Measurements from ENCODE around the gene RILPL1.
"Not testable (repeated sequence)": the region's sequence is repeated elsewhere in the genome, so short reads cannot be mapped to it uniquely, and the experiment has no call there.

Gene RILPL1

DNA sequence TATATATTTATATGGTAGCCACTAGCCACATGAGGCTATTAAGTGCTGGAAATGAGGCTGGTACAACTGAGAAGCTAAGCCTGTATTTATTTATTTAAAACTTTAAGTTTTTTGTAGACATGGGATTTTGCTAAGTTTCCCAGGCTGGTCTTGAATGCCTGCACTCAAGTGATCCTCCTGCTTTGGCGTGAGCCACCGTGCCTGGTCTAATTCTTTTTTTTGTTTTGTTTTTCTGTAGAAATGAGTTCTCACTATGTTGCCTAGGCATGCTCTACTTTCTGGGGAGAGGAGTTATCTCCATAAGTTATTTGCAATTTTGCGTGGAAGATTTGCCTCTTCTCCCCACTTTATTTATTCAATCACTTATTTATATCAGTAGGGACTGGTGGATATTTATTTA is 80.4 kb downstream of the RILPL1 start:
- TF ChIP-seq, protein P1, sequence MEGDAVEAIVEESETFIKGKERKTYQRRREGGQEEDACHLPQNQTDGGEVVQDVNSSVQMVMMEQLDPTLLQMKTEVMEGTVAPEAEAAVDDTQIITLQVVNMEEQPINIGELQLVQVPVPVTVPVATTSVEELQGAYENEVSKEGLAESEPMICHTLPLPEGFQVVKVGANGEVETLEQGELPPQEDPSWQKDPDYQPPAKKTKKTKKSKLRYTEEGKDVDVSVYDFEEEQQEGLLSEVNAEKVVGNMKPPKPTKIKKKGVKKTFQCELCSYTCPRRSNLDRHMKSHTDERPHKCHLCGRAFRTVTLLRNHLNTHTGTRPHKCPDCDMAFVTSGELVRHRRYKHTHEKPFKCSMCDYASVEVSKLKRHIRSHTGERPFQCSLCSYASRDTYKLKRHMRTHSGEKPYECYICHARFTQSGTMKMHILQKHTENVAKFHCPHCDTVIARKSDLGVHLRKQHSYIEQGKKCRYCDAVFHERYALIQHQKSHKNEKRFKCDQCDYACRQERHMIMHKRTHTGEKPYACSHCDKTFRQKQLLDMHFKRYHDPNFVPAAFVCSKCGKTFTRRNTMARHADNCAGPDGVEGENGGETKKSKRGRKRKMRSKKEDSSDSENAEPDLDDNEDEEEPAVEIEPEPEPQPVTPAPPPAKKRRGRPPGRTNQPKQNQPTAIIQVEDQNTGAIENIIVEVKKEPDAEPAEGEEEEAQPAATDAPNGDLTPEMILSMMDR (IDR thresholded peaks at IDR 0.05), result no peak
- H3K36me3 ChIP-seq (ENCODE audit: control insufficient read depth, insufficient read depth, low read length), result no peaks in the 10 kb centered on the region
- no peaks in the 10 kb centered on the region for H3K9me3 ChIP-seq (ENCODE audit: control insufficient read depth, low read length)
- no peak overlapping the region for H3K4me3 ChIP-seq (ENCODE audit: low read depth, low read length)
- no peaks in the 10 kb centered on the region for H3K27me3 ChIP-seq (ENCODE audit: control insufficient read depth, insufficient read depth, low read length)
- no peak overlapping the region for H2AFZ ChIP-seq
- no peaks in the 10 kb centered on the region for H3K79me2 ChIP-seq
- H3K4me1 ChIP-seq, result no peaks in the 10 kb centered on the region
- no peak overlapping the region for H3K4me2 ChIP-seq (ENCODE audit: low read length)
- H3K9ac ChIP-seq, result no peak overlapping the region
- H3K27ac ChIP-seq, result no peak overlapping the region

- H3K4me1 ChIP-seq; H3K4me2 ChIP-seq (ENCODE audit: low read length); H3K27me3 ChIP-seq (ENCODE audit: control insufficient read depth, insufficient read depth, low read length); H3K4me3 ChIP-seq (ENCODE audit: low read depth, low read length); H2AFZ ChIP-seq; H3K9ac ChIP-seq; H3K36me3 ChIP-seq (ENCODE audit: control insufficient read depth, insufficient read depth, low read length); H3K27ac ChIP-seq; H3K79me2 ChIP-seq; H3K9me3 ChIP-seq (ENCODE audit: control insufficient read depth, low read length): not testable (repeated sequence)
These were observed 81.3 kb downstream of the RILPL1 start for GRCh38 chr12:123452276-123452550.

DNA sequence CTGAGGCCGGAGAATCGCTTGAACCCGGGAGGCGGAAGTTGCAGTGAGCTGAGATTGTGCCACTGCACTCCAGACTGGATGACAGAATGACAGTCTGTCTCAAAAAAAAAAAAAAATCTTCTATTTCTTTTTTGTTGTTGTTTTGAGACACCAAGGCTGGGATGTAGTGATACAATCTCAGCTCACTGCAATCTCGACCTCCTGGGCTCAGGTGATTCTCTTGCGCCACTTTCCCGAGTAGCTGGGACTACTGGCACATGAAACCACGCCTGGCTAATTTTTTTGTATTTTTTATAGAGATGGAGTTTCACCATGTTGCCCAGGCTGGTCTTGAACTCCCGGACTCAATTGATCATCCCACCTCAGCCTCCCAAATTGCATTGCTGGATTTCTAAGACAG is 82.9 kb downstream of the RILPL1 start:
- H3K4me1 ChIP-seq, result peaks cover 7% of the 10 kb centered on the region
- no peak overlapping the region for H3K4me3 ChIP-seq (ENCODE audit: low read depth, low read length)
- no peaks in the 10 kb centered on the region for H3K9me3 ChIP-seq (ENCODE audit: control insufficient read depth, low read length)

GRCh38 chr12:123449856-123450255 is 83.7 kb downstream of the RILPL1 start:
- Histone ChIP-seq H3K9me3 (ENCODE audit: control insufficient read depth, low read length) (no peaks in the 10 kb centered on the region), H3K27me3 (ENCODE audit: control insufficient read depth, insufficient read depth, low read length) (no peaks in the 10 kb centered on the region), H3K4me3 (ENCODE audit: low read depth, low read length) (no peak overlapping the region), H3K4me2 (ENCODE audit: low read length) (no peak overlapping the region), H3K9ac (no peak overlapping the region), H3K79me2 (no peaks in the 10 kb centered on the region), H3K36me3 (ENCODE audit: control insufficient read depth, insufficient read depth, low read length) (no peaks in the 10 kb centered on the region), H3K27ac (no peak overlapping the region), H3K4me1 (peaks cover 10% of the 10 kb centered on the region), H2AFZ (no peak overlapping the region)
- TF ChIP-seq, protein P1 (IDR thresholded peaks at IDR 0.05), result no peak

More for the DNA sequence above, 82.9 kb downstream of the RILPL1 start:
- Histone ChIP-seq H3K36me3 (ENCODE audit: control insufficient read depth, insufficient read depth, low read length) (no peaks in the 10 kb centered on the region), H3K27ac (no peak overlapping the region), H3K4me2 (ENCODE audit: low read length) (no peak overlapping the region), H3K27me3 (ENCODE audit: control insufficient read depth, insufficient read depth, low read length) (no peaks in the 10 kb centered on the region), H3K79me2 (no peaks in the 10 kb centered on the region), H2AFZ (peak overlapping the region; percentile 38), H3K9ac (no peak overlapping the region)
- TF ChIP-seq, protein P1 (IDR thresholded peaks at IDR 0.05), result no peak

GRCh38 chr12:123449249-123449733 is 84.2 kb downstream of the RILPL1 start:
- Histone ChIP-seq H3K4me1 (peaks cover 14% of the 10 kb centered on the region), H3K27me3 (ENCODE audit: control insufficient read depth, insufficient read depth, low read length) (no peaks in the 10 kb centered on the region), H2AFZ (no peak overlapping the region), H3K36me3 (ENCODE audit: control insufficient read depth, insufficient read depth, low read length) (no peaks in the 10 kb centered on the region), H3K9ac (no peak overlapping the region), H3K4me2 (ENCODE audit: low read length) (no peak overlapping the region), H3K79me2 (no peaks in the 10 kb centered on the region), H3K4me3 (ENCODE audit: low read depth, low read length) (no peak overlapping the region), H3K27ac (no peak overlapping the region), H3K9me3 (ENCODE audit: control insufficient read depth, low read length) (no peaks in the 10 kb centered on the region)
- TF ChIP-seq, protein P1 (IDR thresholded peaks at IDR 0.05), result no peak

All from parathyroid adenoma (tissue), 2 donors.